Measurements from ENCODE around the gene DACT2. TPM values are rescaled to one million over a fixed set of nuclear protein-coding genes. Genes with fewer than 3 reads are reported as not detected.

DACT2 gene
- total RNA-seq, 1 experiment from 2014 or later: 3.3 TPM

- no peaks in the 10 kb centered on the region for H3K36me3 ChIP-seq (ENCODE audit: control insufficient read depth, insufficient read depth, low read length)
- in situ Hi-C loops (cut with HindIII; ENCODE audit: low pct_unique_long_range_greater_than_20kb, low sequenced_read_pairs): no loop called here
- H3K4me3 ChIP-seq (ENCODE audit: low read depth in 2 of 2, low read length in 2 of 2): no peak overlapping the region
- ChIA-PET POLR2A (no interaction called here), CTCF (no interaction called here)
- TF ChIP-seq, protein P1, sequence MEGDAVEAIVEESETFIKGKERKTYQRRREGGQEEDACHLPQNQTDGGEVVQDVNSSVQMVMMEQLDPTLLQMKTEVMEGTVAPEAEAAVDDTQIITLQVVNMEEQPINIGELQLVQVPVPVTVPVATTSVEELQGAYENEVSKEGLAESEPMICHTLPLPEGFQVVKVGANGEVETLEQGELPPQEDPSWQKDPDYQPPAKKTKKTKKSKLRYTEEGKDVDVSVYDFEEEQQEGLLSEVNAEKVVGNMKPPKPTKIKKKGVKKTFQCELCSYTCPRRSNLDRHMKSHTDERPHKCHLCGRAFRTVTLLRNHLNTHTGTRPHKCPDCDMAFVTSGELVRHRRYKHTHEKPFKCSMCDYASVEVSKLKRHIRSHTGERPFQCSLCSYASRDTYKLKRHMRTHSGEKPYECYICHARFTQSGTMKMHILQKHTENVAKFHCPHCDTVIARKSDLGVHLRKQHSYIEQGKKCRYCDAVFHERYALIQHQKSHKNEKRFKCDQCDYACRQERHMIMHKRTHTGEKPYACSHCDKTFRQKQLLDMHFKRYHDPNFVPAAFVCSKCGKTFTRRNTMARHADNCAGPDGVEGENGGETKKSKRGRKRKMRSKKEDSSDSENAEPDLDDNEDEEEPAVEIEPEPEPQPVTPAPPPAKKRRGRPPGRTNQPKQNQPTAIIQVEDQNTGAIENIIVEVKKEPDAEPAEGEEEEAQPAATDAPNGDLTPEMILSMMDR (IDR thresholded peaks at IDR 0.05): no peak
- TF ChIP-seq REST (IDR thresholded peaks at IDR 0.05; ENCODE audit: insufficient read depth in 1 of 2, low read depth in 2 of 2, low read length in 1 of 2): no peak
- no peak for TF ChIP-seq POLR2AphosphoS5 (IDR thresholded peaks at IDR 0.05; ENCODE audit: low read depth, low read length)
- TF ChIP-seq TCF7L2 (IDR thresholded peaks at IDR 0.05; ENCODE audit: low read depth, low read length): no peak
- no peak for TF ChIP-seq SIN3A (IDR thresholded peaks at IDR 0.05; ENCODE audit: borderline replicate concordance, insufficient read depth, low read depth, low read length)
- intact Hi-C loops (cut with micrococcal nuclease; ENCODE audit: unreplicated experiment): no loop called here
- BruUV-seq (replicated peaks): no TSS peak
- DNase-seq (ENCODE audit: low read depth, low spot score) (no peak), ATAC-seq (no peak)
- H3K9me3 ChIP-seq (ENCODE audit: control insufficient read depth, insufficient read depth, low read depth, low read length): peaks cover 4% of the 10 kb centered on the region; the same call in 1 of the 2 replicates
- peaks cover 6% of the 10 kb centered on the region; the same call in 1 of the 2 replicates for H3K4me1 ChIP-seq (ENCODE audit: control insufficient read depth, insufficient read depth, low read length)
- no peak overlapping the region for H3K27ac ChIP-seq (ENCODE audit: low read length)
- H3K27me3 ChIP-seq (ENCODE audit: control insufficient read depth, insufficient read depth, low read length): no peaks in the 10 kb centered on the region; the same call in 1 of the 2 replicates
These were observed 46.0 kb upstream of the DACT2 start for GRCh38 chr6:168365422-168366165.

DNA sequence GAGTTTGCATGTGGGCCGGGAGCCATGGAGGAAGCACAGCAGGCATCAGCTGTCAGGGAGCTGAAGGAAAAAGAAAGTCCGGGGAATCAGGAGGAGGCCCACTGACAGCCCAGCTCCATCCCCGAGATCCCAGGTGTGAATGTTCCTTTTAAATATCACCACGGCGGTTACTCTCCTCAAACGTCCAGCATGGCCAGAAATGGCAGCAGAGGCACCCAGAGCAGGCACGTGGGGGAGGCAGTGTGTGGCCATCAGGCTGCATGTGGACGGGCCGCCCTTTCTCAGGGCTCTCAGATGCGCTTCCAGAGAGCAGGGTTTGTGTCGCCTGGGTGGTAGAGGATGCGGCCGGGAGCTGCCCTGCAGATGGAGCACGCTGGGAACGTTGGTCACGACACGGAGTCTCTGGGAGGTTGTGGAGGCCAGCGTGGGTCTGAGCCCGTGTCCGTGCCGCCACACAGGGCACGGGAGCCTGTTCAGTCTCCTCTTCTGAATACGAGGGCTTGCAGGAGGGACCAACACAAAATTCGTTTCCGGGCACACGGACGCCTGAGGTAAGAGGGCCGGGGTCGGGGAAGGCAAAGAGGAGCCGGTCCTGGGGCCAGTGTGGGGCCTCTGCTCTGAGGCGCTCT is 45.3 kb upstream of the DACT2 start:
- DNase-seq (ENCODE audit: low read depth, low spot score) (no peak), ATAC-seq (no peak)
- Histone ChIP-seq H3K27ac (ENCODE audit: low read length) (no peak overlapping the region), H3K9me3 (ENCODE audit: control insufficient read depth, insufficient read depth, low read depth, low read length) (peaks cover 11% of the 10 kb centered on the region; the same call in 1 of the 2 replicates), H3K4me3 (ENCODE audit: low read depth in 2 of 2, low read length in 2 of 2) (no peak overlapping the region), H3K36me3 (ENCODE audit: control insufficient read depth, insufficient read depth, low read length) (no peaks in the 10 kb centered on the region), H3K27me3 (ENCODE audit: control insufficient read depth, insufficient read depth, low read length) (no peaks in the 10 kb centered on the region; the same call in 1 of the 2 replicates), H3K4me1 (ENCODE audit: control insufficient read depth, insufficient read depth, low read length) (peaks cover 1% of the 10 kb centered on the region; the same call in 1 of the 2 replicates)
- POLR2A ChIA-PET: no interaction called here
- intact Hi-C loops (cut with micrococcal nuclease; ENCODE audit: unreplicated experiment) (no loop called here), in situ Hi-C loops (cut with HindIII; ENCODE audit: low pct_unique_long_range_greater_than_20kb, low sequenced_read_pairs) (no loop called here)
- TF ChIP-seq TCF7L2 (IDR thresholded peaks at IDR 0.05; ENCODE audit: low read depth, low read length) (no peak), SIN3A (IDR thresholded peaks at IDR 0.05; ENCODE audit: borderline replicate concordance, insufficient read depth, low read depth, low read length) (no peak), POLR2AphosphoS5 (IDR thresholded peaks at IDR 0.05; ENCODE audit: low read depth, low read length) (no peak), REST (IDR thresholded peaks at IDR 0.05; ENCODE audit: insufficient read depth in 1 of 2, low read depth in 2 of 2, low read length in 1 of 2) (no peak)
- TF ChIP-seq, protein P1 (IDR thresholded peaks at IDR 0.05): no peak
- no TSS peak for BruUV-seq (replicated peaks)
- CTCF ChIA-PET: no interaction called here

Measured in Panc1 (cell line).